Heart left ventricle (tissue), 16 donors: ENCODE measurements around the gene SLC46A3. TPM values are rescaled to one million over a fixed set of nuclear protein-coding genes. Genes with fewer than 3 reads are reported as not detected.

ENCODE experiments used
- ATAC-seq, 4 donors: fragments of 200-7000 bp; cut with Tn5 transposase; one replicate each; pipeline ENCODE4 v1.9.1; 2020 to 2022; ENCODE audit warnings: moderate library complexity in 4 of 4, mild to moderate bottlenecking in 3 of 4, moderate number of reproducible peaks in 1 of 4
- DNase-seq, 5 donors: peaks; one replicate each; pipeline ENCODE4 v3.0.0-alpha.2; 2020
- H3K27ac ChIP-seq, 12 donors: fragments of 200-600 bp; sonication (generic) in 4 of 12; one replicate each; pipeline versions ENCODE4 v1.5.0 to v1.8.0; 2016 to 2022; ENCODE audit warnings: mild to moderate bottlenecking in 2 of 12
- H3K27me3 ChIP-seq, 9 donors: fragments of 200-600 bp; sonication (generic) in 2 of 9; one replicate each; pipeline versions ENCODE4 v1.5.1 to v1.8.0; 2016 to 2022; ENCODE audit warnings: mild to moderate bottlenecking in 3 of 9
- H3K36me3 ChIP-seq, 9 donors: fragments of 200-600 bp; sonication (generic) in 2 of 9; one replicate each; pipeline versions ENCODE4 v1.5.0 to v1.8.0; 2018 to 2022; ENCODE audit warnings: mild to moderate bottlenecking in 2 of 9
- H3K4me1 ChIP-seq, 12 donors: fragments of 200-600 bp; sonication (generic) in 4 of 12; one replicate each; pipeline versions ENCODE4 v1.5.0 to v1.8.0; 2016 to 2022; ENCODE audit warnings: mild to moderate bottlenecking in 3 of 12
- H3K4me3 ChIP-seq, 12 donors: fragments of 200-600 bp; sonication (generic) in 4 of 12; one replicate each; pipeline versions ENCODE4 v1.5.0 to v1.8.0; 2017 to 2022; ENCODE audit warnings: mild to moderate bottlenecking in 9 of 12, moderate library complexity in 4 of 12
- H3K9me3 ChIP-seq, 12 donors: fragments of 200-600 bp; sonication (generic) in 4 of 12; one replicate each; pipeline versions ENCODE4 v1.5.0 to v1.8.0; 2016 to 2022; ENCODE audit warnings: mild to moderate bottlenecking in 1 of 12
- POLR2A ChIP-seq, 2 donors: fragments of 450-650 bp; IDR thresholded peaks; one replicate each; pipeline ENCODE4 v1.6.1; 2017; ENCODE audit warnings: antibody characterized with exemption in 2 of 2, mild to moderate bottlenecking in 2 of 2, moderate library complexity in 2 of 2
- WGBS, 4 donors: extraction: QIAGEN DNeasy Blood & Tissue Kit in 2 of 4; methylation state at CpG; one replicate each; pipeline versions ENCODE4 v1.1.5 to v1.1.7; 2013 to 2018; 5-methylcytosine and 5-hydroxymethylcytosine counted together
- intact Hi-C, 10 donors: fragments of 100-400 bp; cut with DNase I; formaldehyde crosslinking; loops; one replicate each; pipeline versions ENCODE4 v1.11.1 to v1.14.2; 2022
- polyA plus RNA-seq, 2 donors: library from polyadenylated mRNA; stranded (reverse); fragments of 200-250 nt; gene quantifications; one replicate each; pipeline ENCODE4 v1.2.3, GENCODE V29; 2013
- total RNA-seq, 9 donors: library from RNA; depleted of rRNA in 2 of 9; stranded (reverse); fragments of >200 nt in 2 of 9; fragmentation: NEBNext Ultra II Directional in 3 of 9; extraction: Animal tissue kit (Norgen Biotek cat#: 25700) in 3 of 9; gene quantifications; one replicate each; pipeline versions ENCODE4 v1.1.0 to v1.2.4, GENCODE V29; 2016 to 2023
- TF ChIP-seq, protein P1 (sequence below), 12 donors: fragments of 200-600 bp; sonication (generic) in 4 of 12; IDR thresholded peaks; one replicate each; pipeline versions ENCODE4 v1.5.0 to v1.8.0; 2018 to 2022; ENCODE audit warnings: antibody characterized with exemption in 12 of 12, mild to moderate bottlenecking in 5 of 12
- donor health status: ischemic (EF 13 %, LVEDD 7.1; RV severe dilation, severe dysfunction).
- donor health status: healthy with polysubstance abuse.
- donor health status: DM: no; HTN: yes; CAD: no.
- donor health status: DM: no; HTN: no; CAD: no.
- donor health status: ischemic (EF 25% LVEDD 6.9; RV normal size, moderate dysfunction).
- donor health status: ischemic (EF 25% LVEDD 5.7; RV mildly dilated, moderate dysfunction).
- donor health status: healthy.
- donor health status: DM: yes; HTN: yes; CAD: no.
- donor health status: ischemic (EF 35%, LVEDD 5.7; RV mildly dilated, moderate dysfunction).
- donor health status: nonischemic (EF 11% LVEDD 7.7; RV severe dilation, severe dysfunction).
- donor health status: DM: yes; HTN: yes; CAD: no.
- donor health status: PGD.
- donor health status: ischemic (EF 29% LVEDD 5.4; RV normal size, mild dysfunction).
- donor health status: nonischemic (EF 23%, LVEDD 6.1; RV moderate dilation, normal function).

SLC46A3 gene
- total and polyA plus RNA-seq, 11 donors: 11.1 to 18.1 (median 16.2) TPM

DNA sequence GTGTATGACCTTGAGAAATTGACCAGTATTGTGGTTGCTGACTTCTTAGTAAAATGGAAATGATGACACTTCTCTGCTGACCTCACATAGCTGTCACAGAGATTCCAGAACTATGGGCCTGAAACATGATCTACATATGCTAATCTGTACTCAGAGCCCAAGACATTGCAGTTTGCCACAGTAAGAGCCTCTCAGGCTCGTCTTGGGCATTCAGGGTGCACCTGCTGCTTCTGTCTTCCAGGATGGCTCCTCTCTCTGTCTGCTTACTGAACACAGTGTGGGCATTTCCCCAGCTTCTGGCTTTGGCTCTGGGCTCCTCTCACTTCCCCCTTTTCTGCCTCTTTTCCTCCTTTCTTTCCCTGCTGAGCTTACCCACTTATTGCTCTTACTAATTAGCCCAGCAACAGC, 22.3 kb upstream of the SLC46A3 start:
- no peak for TF ChIP-seq POLR2A (IDR thresholded peaks at IDR 0.05)
- TF ChIP-seq, protein P1, sequence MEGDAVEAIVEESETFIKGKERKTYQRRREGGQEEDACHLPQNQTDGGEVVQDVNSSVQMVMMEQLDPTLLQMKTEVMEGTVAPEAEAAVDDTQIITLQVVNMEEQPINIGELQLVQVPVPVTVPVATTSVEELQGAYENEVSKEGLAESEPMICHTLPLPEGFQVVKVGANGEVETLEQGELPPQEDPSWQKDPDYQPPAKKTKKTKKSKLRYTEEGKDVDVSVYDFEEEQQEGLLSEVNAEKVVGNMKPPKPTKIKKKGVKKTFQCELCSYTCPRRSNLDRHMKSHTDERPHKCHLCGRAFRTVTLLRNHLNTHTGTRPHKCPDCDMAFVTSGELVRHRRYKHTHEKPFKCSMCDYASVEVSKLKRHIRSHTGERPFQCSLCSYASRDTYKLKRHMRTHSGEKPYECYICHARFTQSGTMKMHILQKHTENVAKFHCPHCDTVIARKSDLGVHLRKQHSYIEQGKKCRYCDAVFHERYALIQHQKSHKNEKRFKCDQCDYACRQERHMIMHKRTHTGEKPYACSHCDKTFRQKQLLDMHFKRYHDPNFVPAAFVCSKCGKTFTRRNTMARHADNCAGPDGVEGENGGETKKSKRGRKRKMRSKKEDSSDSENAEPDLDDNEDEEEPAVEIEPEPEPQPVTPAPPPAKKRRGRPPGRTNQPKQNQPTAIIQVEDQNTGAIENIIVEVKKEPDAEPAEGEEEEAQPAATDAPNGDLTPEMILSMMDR (IDR thresholded peaks at IDR 0.05): no peak
- H3K9me3 ChIP-seq: no peaks in the 10 kb centered on the region
- intact Hi-C loops: no loop called here
- H3K27me3 ChIP-seq: no peaks in the 10 kb centered on the region
- peaks cover 0 to 12% (median 0%) of the 10 kb centered on the region in 12 donors for H3K4me1 ChIP-seq
- no peaks in the 10 kb centered on the region for H3K36me3 ChIP-seq
- ATAC-seq (peak in 2 of 4 donors; percentile 15 to 49), DNase-seq (no peak)
- H3K4me3 ChIP-seq: no peak overlapping the region
- WGBS, 4 donors: 38 to 52% (median 45%) methylated on average over 1 of the region's 1 CpG
- H3K27ac ChIP-seq: peak overlapping the region in 1 of 12 donors; percentile 71

DNA sequence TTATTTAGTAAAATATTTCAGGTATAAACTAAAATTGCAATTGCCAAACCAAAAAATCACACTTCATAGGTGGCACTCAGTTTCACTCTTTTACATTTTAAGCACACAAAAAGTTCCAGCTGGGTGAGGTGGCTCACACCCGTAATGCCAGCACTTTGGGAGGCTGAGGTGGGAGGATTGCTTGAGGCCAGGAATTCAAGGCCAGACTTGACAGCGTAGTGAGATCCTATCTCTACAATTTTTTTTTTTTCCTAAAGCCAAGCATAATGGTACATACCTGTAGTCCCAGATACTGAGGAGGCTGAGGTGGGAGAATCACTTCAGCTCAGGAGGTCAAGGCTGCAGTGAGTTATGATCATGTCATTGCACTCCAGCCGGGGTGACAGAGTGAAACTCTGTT, 20.6 kb upstream of the SLC46A3 start:
- Histone ChIP-seq H3K27ac (no peak overlapping the region), H3K9me3 (no peaks in the 10 kb centered on the region), H3K27me3 (no peaks in the 10 kb centered on the region), H3K4me1 (peaks cover 0 to 7% (median 0%) of the 10 kb centered on the region in 12 donors), H3K4me3 (no peak overlapping the region), H3K36me3 (no peaks in the 10 kb centered on the region)
- DNase-seq (no peak), ATAC-seq (no peak)
- 87 to 95% (median 92%) methylated on average over 3 of the region's 3 CpGs for WGBS, 4 donors
- intact Hi-C loops: no loop called here
- TF ChIP-seq, protein P1 (IDR thresholded peaks at IDR 0.05): no peak
- no peak for TF ChIP-seq POLR2A (IDR thresholded peaks at IDR 0.05)

DNA sequence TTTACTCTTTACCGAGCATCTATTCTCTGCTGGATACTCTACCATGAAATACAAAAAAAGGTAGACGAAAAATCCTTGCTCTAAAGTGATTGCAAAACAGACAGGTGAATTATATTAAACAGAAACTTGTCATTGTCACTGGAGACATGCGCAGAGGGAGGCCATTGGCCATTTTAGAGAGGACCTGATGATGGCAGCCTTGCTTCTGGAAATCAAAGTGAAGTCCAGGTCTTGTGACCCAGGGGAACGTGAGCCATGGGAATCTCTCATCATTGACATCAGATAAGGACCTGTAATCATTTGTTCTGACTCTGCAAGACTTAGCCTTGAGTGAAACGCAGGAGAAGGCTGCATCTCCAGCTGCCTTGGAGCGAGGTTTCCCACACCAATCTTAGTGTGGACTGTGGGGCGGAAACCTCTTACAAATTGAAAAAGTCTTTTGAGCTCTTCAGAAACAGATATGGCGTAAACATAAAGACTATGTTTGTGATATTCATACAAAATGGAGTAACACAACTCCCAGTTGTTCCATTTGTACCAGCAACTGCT, 16.8 kb upstream of the SLC46A3 start:
- no peak overlapping the region for H3K27ac ChIP-seq
- WGBS, 4 donors: 79 to 90% (median 85%) methylated on average over 8 of the region's 8 CpGs
- no peak for ATAC-seq
- H3K36me3 ChIP-seq: no peaks in the 10 kb centered on the region
- H3K27me3 ChIP-seq: no peaks in the 10 kb centered on the region
- H3K4me3 ChIP-seq: no peak overlapping the region
- TF ChIP-seq, protein P1 (IDR thresholded peaks at IDR 0.05): no peak
- TF ChIP-seq POLR2A (IDR thresholded peaks at IDR 0.05): no peak
- no peak for DNase-seq
- intact Hi-C loops: no loop called here
- no peaks in the 10 kb centered on the region for H3K9me3 ChIP-seq
- H3K4me1 ChIP-seq: no peaks in the 10 kb centered on the region

DNA sequence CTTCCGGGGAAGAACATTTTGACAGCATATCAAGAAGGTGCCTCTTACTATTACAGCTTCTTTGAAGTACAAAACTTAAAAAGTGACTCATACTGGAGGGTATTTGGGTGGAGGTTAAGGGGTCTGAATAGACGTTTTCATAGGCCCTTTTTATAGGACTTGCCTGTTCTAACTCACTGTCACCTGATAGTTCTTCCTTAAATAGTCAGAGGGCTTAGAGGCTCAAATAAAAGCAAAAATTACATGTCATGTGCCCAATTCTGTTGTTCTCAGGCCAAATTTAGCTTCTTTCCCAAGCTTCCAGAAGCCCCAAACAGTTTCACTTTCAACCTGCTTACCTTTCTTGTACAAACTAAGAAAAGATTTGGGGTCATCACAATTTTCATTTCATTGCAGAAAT, 16.1 kb upstream of the SLC46A3 start:
- 54 to 61% (median 58%) methylated on average over 2 of the region's 2 CpGs for WGBS, 4 donors
- TF ChIP-seq, protein P1 (IDR thresholded peaks at IDR 0.05): no peak
- no peak for TF ChIP-seq POLR2A (IDR thresholded peaks at IDR 0.05)
- DNase-seq: no peak
- Histone ChIP-seq H3K36me3 (no peaks in the 10 kb centered on the region), H3K27me3 (no peaks in the 10 kb centered on the region), H3K27ac (no peak overlapping the region), H3K4me3 (no peak overlapping the region), H3K9me3 (no peaks in the 10 kb centered on the region), H3K4me1 (no peaks in the 10 kb centered on the region)
- intact Hi-C loops: no loop called here
- ATAC-seq: no peak
